ENCODE measurements around the gene BEND4. TPM values are rescaled to one million over a fixed set of nuclear protein-coding genes. Genes with fewer than 3 reads are reported as not detected.

Gene BEND4
- total RNA-seq, 2 experiments from 2014 or later: 0.06 to 0.11 TPM

DNA sequence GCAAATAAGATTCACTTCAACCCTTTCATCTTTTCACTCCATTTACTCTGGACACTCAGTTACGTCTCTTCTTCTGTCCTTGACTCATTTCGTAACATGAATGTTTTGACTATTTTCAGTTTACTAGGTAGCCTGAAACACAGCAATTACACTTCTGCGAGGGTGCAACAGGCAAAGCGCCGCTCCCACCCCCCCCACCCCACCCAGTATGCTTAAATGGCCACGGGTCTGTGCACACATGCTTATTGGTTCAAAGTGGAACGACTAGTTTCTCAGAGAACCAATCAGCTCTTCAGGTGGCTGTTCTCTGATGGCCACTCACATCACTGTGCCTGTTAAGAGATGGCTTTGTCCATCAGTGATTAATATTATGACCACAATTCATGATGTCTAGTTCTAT is 3.5 kb downstream of the BEND4 start:
- intact Hi-C loops (cut with DNase I, micrococcal nuclease): no loop called here
- H3K9me3 Mint-ChIP-seq: no peaks in the 10 kb centered on the region
- no peaks in the 10 kb centered on the region for H3K36me3 Mint-ChIP-seq (ENCODE audit: low read depth)
- no peak for ATAC-seq (ENCODE audit: poor library complexity)
- POLR2A ChIA-PET: no interaction called here
- H3K27me3 ChIP-seq (ENCODE audit: control insufficient read depth in 1 of 2, insufficient read depth in 2 of 2, low read length in 2 of 2): peaks cover 23 to 51% of the 10 kb centered on the region in 2 experiments
- peaks cover 14% of the 10 kb centered on the region for H3K4me1 ChIP-seq (ENCODE audit: insufficient read depth, low read length)
- no peaks in the 10 kb centered on the region for H3K36me3 ChIP-seq (ENCODE audit: insufficient read depth, low read length)
- TF ChIP-seq, protein P1, sequence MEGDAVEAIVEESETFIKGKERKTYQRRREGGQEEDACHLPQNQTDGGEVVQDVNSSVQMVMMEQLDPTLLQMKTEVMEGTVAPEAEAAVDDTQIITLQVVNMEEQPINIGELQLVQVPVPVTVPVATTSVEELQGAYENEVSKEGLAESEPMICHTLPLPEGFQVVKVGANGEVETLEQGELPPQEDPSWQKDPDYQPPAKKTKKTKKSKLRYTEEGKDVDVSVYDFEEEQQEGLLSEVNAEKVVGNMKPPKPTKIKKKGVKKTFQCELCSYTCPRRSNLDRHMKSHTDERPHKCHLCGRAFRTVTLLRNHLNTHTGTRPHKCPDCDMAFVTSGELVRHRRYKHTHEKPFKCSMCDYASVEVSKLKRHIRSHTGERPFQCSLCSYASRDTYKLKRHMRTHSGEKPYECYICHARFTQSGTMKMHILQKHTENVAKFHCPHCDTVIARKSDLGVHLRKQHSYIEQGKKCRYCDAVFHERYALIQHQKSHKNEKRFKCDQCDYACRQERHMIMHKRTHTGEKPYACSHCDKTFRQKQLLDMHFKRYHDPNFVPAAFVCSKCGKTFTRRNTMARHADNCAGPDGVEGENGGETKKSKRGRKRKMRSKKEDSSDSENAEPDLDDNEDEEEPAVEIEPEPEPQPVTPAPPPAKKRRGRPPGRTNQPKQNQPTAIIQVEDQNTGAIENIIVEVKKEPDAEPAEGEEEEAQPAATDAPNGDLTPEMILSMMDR (IDR thresholded peaks at IDR 0.05): no peak
- no peak overlapping the region for H3K4me3 Mint-ChIP-seq
- H3K4me1 Mint-ChIP-seq (ENCODE audit: low read depth): peaks cover 25% of the 10 kb centered on the region
- H3K4me3 ChIP-seq (ENCODE audit: low read length): no peak overlapping the region
- no peak overlapping the region for H3K27ac ChIP-seq (ENCODE audit: low read depth in 1 of 2, low read length in 2 of 2)
- H3K27me3 Mint-ChIP-seq: peaks cover 77% of the 10 kb centered on the region
- no peak for DNase-seq
- peaks cover 0 to 10% of the 10 kb centered on the region in 2 experiments for H3K9me3 ChIP-seq (ENCODE audit: control insufficient read depth in 1 of 2, insufficient read depth in 1 of 2, low read length in 2 of 2)
- H3K27ac Mint-ChIP-seq: no peak overlapping the region
- CTCF ChIA-PET: no interaction called here

DNA sequence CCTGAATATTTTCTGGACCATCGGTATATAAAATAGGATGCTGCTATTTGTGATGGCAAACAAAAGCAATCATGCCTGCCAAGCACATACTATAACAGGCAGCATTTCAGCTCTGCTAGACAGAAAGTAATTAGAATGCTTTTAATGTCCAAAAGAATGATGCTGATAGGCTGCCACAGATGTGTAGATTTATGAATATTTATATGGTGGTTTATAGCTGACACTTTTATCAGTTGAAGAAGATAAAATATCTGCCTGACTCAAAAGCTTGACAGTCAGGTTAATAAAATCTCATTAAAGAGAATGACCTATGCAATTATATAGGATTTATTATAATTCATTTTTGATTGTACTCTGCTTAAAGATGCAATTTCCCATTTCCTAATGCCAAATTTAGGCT is 4.0 kb downstream of the BEND4 start:
- Histone ChIP-seq H3K27ac (ENCODE audit: low read depth in 1 of 2, low read length in 2 of 2) (no peak overlapping the region), H3K4me3 (ENCODE audit: low read length) (no peak overlapping the region), H3K4me1 (ENCODE audit: insufficient read depth, low read length) (peaks cover 14% of the 10 kb centered on the region), H3K27me3 (ENCODE audit: control insufficient read depth in 1 of 2, insufficient read depth in 2 of 2, low read length in 2 of 2) (peaks cover 19 to 46% of the 10 kb centered on the region in 2 experiments), H3K36me3 (ENCODE audit: insufficient read depth, low read length) (no peaks in the 10 kb centered on the region), H3K9me3 (ENCODE audit: control insufficient read depth in 1 of 2, insufficient read depth in 1 of 2, low read length in 2 of 2) (peaks cover 0 to 10% of the 10 kb centered on the region in 2 experiments)
- peaks cover 25% of the 10 kb centered on the region for H3K4me1 Mint-ChIP-seq (ENCODE audit: low read depth)
- ChIA-PET CTCF (no interaction called here), POLR2A (no interaction called here)
- H3K9me3 Mint-ChIP-seq: no peaks in the 10 kb centered on the region
- H3K27me3 Mint-ChIP-seq: peaks cover 76% of the 10 kb centered on the region
- ATAC-seq (ENCODE audit: poor library complexity) (no peak), DNase-seq (no peak)
- intact Hi-C loops (cut with DNase I, micrococcal nuclease): no loop called here
- no peak overlapping the region for H3K27ac Mint-ChIP-seq
- TF ChIP-seq, protein P1 (IDR thresholded peaks at IDR 0.05): no peak
- H3K36me3 Mint-ChIP-seq (ENCODE audit: low read depth): no peaks in the 10 kb centered on the region
- no peak overlapping the region for H3K4me3 Mint-ChIP-seq

DNA sequence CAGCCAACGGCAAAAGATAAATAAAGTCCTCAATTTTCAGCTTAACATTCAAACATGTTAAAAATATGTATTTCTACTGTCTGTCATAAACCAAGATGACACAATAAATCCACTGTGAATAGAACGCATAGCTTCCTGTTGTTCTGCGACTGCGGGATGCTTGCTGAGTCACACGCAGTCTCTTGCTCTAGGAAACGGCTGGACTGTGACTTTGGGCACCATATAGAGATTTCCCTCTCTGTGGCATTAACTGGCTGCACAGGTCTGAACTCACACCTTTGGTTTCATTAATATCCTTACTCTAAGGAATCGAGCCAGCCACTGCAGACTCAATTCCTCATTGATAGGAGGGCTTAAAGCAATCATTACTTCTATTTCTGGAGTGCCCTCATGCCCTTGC is 8.4 kb downstream of the BEND4 start:
- H3K4me3 Mint-ChIP-seq: no peak overlapping the region
- Histone ChIP-seq H3K27ac (ENCODE audit: low read depth in 1 of 2, low read length in 2 of 2) (no peak overlapping the region), H3K36me3 (ENCODE audit: insufficient read depth, low read length) (no peaks in the 10 kb centered on the region), H3K9me3 (ENCODE audit: control insufficient read depth in 1 of 2, insufficient read depth in 1 of 2, low read length in 2 of 2) (no peaks in the 10 kb centered on the region), H3K4me3 (ENCODE audit: low read length) (no peak overlapping the region), H3K27me3 (ENCODE audit: control insufficient read depth in 1 of 2, insufficient read depth in 2 of 2, low read length in 2 of 2) (peaks cover 2 to 4% of the 10 kb centered on the region in 2 experiments), H3K4me1 (ENCODE audit: insufficient read depth, low read length) (no peaks in the 10 kb centered on the region)
- no peaks in the 10 kb centered on the region for H3K9me3 Mint-ChIP-seq
- ChIA-PET POLR2A (no interaction called here), CTCF (no interaction called here)
- ATAC-seq (ENCODE audit: poor library complexity) (no peak), DNase-seq (no peak)
- TF ChIP-seq, protein P1 (IDR thresholded peaks at IDR 0.05): no peak
- no peaks in the 10 kb centered on the region for H3K36me3 Mint-ChIP-seq (ENCODE audit: low read depth)
- no peaks in the 10 kb centered on the region for H3K4me1 Mint-ChIP-seq (ENCODE audit: low read depth)
- no peak overlapping the region for H3K27ac Mint-ChIP-seq
- H3K27me3 Mint-ChIP-seq: peaks cover 64% of the 10 kb centered on the region
- intact Hi-C loops (cut with DNase I, micrococcal nuclease): no loop called here
